HCT116 (cell line): ENCODE results near the gene CCDC106. TPM values are rescaled to one million over a fixed set of nuclear protein-coding genes. Genes with fewer than 3 reads are reported as not detected.

Experiments used
- ATAC-seq: fragments of 200-7000 bp; cut with Tn5 transposase; 2 replicates; pipeline ENCODE4 v1.9.1; 2020; ENCODE audit warnings: mild to moderate bottlenecking, moderate library complexity
- BruUV-seq: library from RNA; stranded (reverse); fragments of 400-500 nt; replicated peaks from 2 replicates; lab custom pipeline; 2021; lab: Mats Ljungman, UMichigan
- CTCF ChIA-PET: fragments of 300-600 bp; sonication (Branson Sonifier 250); formaldehyde crosslinking; loops from one replicate; lab custom pipeline; 2021; ENCODE audit warnings: antibody characterized with exemption; lab: Charles Lee
- POLR2A ChIA-PET: fragments of 300-600, 350-600 bp; sonication (Branson Sonifier 250); formaldehyde crosslinking; loops from one replicate; lab custom pipeline; 2021; ENCODE audit warnings: antibody characterized with exemption; lab: Charles Lee
- RAD21 ChIA-PET, 2 experiments: fragments of 300-600 bp; sonication (Branson Sonifier 250); formaldehyde crosslinking; loops; one replicate each; lab custom pipeline; 2023; ENCODE audit warnings: low total read pairs in 2 of 2; ENCODE audit not compliant: uncharacterized antibody in 2 of 2, unreplicated experiment in 2 of 2, low non-redundant PET in 1 of 2; lab: Charles Lee
- DNase-seq: peaks from one replicate; pipeline ENCODE4 v3.0.0-alpha.2; 2010; ENCODE audit warnings: low read depth, low spot score
- H2AFZ ChIP-seq: fragments of 200-600 bp; shearing (Covaris generic), sonication (generic); 2 replicates; pipeline ENCODE4 v1.6.1; 2017; ENCODE audit warnings: low read depth, mixed run types, mixed read lengths, antibody characterized with exemption, low read length; ENCODE audit not compliant: poor library complexity, severe bottlenecking
- H3K27ac ChIP-seq: 2 replicates; pipeline ENCODE4 v1.5.1; 2012; ENCODE audit warnings: low read depth, low read length
- H3K27me3 ChIP-seq: fragments of 200-600 bp; sonication (generic); 2 replicates; pipeline ENCODE4 v1.6.1; 2016; ENCODE audit warnings: mixed run types, low read length, mixed read lengths; ENCODE audit not compliant: insufficient read depth
- H3K36me3 ChIP-seq, 2 experiments: fragments of 200-500 bp in 1 of 2; fragments of 200-600 bp in 1 of 2; sonication (Bioruptor generic) in 1 of 2; sonication (generic) in 1 of 2; 2 replicates each; pipeline versions ENCODE4 v1.5.1 to v1.6.1; 2014 to 2016; ENCODE audit warnings: low read length in 2 of 2, inconsistent platforms in 1 of 2, mixed read lengths in 1 of 2, mixed run types in 1 of 2; ENCODE audit not compliant: insufficient read depth in 2 of 2, control insufficient read depth in 1 of 2
- H3K4me1 ChIP-seq, 2 experiments: fragments of 200-600 bp in 1 of 2; sonication (generic) in 1 of 2; 2 replicates each; pipeline versions ENCODE4 v1.5.1 to v1.6.1; 2012 to 2017; ENCODE audit warnings: low read length in 2 of 2, inconsistent platforms in 1 of 2, mild to moderate bottlenecking in 1 of 2, mixed read lengths in 1 of 2, mixed run types in 1 of 2, moderate library complexity in 1 of 2; ENCODE audit not compliant: insufficient read depth in 2 of 2, control insufficient read depth in 1 of 2
- H3K4me2 ChIP-seq: fragments of 200-600 bp; sonication (generic); 2 replicates; pipeline ENCODE4 v1.6.1; 2017; ENCODE audit warnings: mixed run types, low read length, mixed read lengths
- H3K4me3 ChIP-seq, 2 experiments: fragments of 200-600 bp in 1 of 2; sonication (generic) in 1 of 2; replicated peaks in 1 of 2; 2 replicates each; pipeline ENCODE4 v1.5.1; 2011 to 2016; ENCODE audit warnings: low read length in 2 of 2, control low read depth in 1 of 2, low read depth in 1 of 2, mild to moderate bottlenecking in 1 of 2, mixed read lengths in 1 of 2, mixed run types in 1 of 2
- H3K79me2 ChIP-seq: fragments of 200-600 bp; sonication (generic); 2 replicates; pipeline ENCODE4 v1.6.1; 2017; ENCODE audit warnings: mild to moderate bottlenecking, mixed run types, low read length, moderate library complexity, mixed read lengths; ENCODE audit not compliant: insufficient read depth
- H3K9ac ChIP-seq: fragments of 200-600 bp; sonication (generic); 2 replicates; pipeline ENCODE4 v1.6.1; 2016; ENCODE audit warnings: low read length, mixed read lengths
- H3K9me2 ChIP-seq: fragments of 200-600 bp; sonication (generic), shearing (Covaris generic); 2 replicates; pipeline ENCODE4 v1.6.1; 2017; ENCODE audit warnings: mixed run types, mild to moderate bottlenecking, moderate library complexity; ENCODE audit not compliant: insufficient read depth
- H3K9me3 ChIP-seq, 2 experiments: fragments of 200-500 bp in 1 of 2; fragments of 200-600 bp in 1 of 2; sonication (Bioruptor generic) in 1 of 2; sonication (generic) in 1 of 2; 2 replicates each; pipeline ENCODE4 v1.6.1; 2014 to 2017; ENCODE audit warnings: low read length in 2 of 2, mixed read lengths in 2 of 2, inconsistent platforms in 1 of 2, low read depth in 1 of 2, mild to moderate bottlenecking in 1 of 2, mixed run types in 1 of 2, moderate library complexity in 1 of 2; ENCODE audit not compliant: control insufficient read depth in 1 of 2, insufficient read depth in 1 of 2
- H4K20me1 ChIP-seq: fragments of 200-600 bp; sonication (generic), shearing (Covaris generic); 2 replicates; pipeline ENCODE4 v1.6.1; 2017; ENCODE audit warnings: mixed run types, mild to moderate bottlenecking, moderate library complexity; ENCODE audit not compliant: insufficient read depth
- CBX3 ChIP-seq: IDR thresholded peaks from 2 replicates; pipeline ENCODE4 v1.6.1; 2012; ENCODE audit warnings: low read depth
- EZH2 ChIP-seq: fragments of 200-600 bp; sonication (generic); IDR thresholded peaks from 2 replicates; pipeline ENCODE4 v1.6.1; 2017; ENCODE audit warnings: antibody characterized with exemption, mixed run types
- EZH2phosphoT487 ChIP-seq: fragments of 200-600 bp; IDR thresholded peaks from 2 replicates; pipeline ENCODE4 v1.6.1; 2018; ENCODE audit warnings: antibody characterized with exemption, borderline replicate concordance
- SRF ChIP-seq: IDR thresholded peaks from 2 replicates; pipeline ENCODE4 v1.6.1; 2012; ENCODE audit warnings: low read depth
- YY1 ChIP-seq: IDR thresholded peaks from 2 replicates; pipeline ENCODE4 v1.6.1; 2011; ENCODE audit warnings: low read length, low read depth, moderate library complexity, mild to moderate bottlenecking; ENCODE audit not compliant: insufficient replicate concordance; ENCODE audit errors: extremely low read depth
- ZNF274 ChIP-seq: fragments of 200-500 bp; sonication (Bioruptor generic); IDR thresholded peaks from 2 replicates; pipeline ENCODE4 v1.6.1; 2014; ENCODE audit warnings: mild to moderate bottlenecking, low read depth, low read length, inconsistent platforms
- intact Hi-C: fragments of 100-400 bp; cut with micrococcal nuclease; formaldehyde crosslinking; loops from 2 replicates; pipeline ENCODE4 v1.10.0; 2022
- total RNA-seq: library from RNA; stranded (reverse); gene quantifications from one replicate; pipeline ENCODE4 v1.2.1, GENCODE V29; 2021; ENCODE audit not compliant: unreplicated experiment
- TF ChIP-seq, protein P1 (sequence below): IDR thresholded peaks from 2 replicates; pipeline ENCODE4 v1.6.1; 2012
- TF ChIP-seq, protein P2 (sequence below): IDR thresholded peaks from 2 replicates; pipeline ENCODE4 v1.6.1; 2011; ENCODE audit warnings: mild to moderate bottlenecking, low read length, moderate library complexity; ENCODE audit not compliant: insufficient replicate concordance; ENCODE audit errors: extremely low read depth

Gene CCDC106
- total RNA-seq, 1 experiment from 2014 or later = 1.0 TPM

DNA sequence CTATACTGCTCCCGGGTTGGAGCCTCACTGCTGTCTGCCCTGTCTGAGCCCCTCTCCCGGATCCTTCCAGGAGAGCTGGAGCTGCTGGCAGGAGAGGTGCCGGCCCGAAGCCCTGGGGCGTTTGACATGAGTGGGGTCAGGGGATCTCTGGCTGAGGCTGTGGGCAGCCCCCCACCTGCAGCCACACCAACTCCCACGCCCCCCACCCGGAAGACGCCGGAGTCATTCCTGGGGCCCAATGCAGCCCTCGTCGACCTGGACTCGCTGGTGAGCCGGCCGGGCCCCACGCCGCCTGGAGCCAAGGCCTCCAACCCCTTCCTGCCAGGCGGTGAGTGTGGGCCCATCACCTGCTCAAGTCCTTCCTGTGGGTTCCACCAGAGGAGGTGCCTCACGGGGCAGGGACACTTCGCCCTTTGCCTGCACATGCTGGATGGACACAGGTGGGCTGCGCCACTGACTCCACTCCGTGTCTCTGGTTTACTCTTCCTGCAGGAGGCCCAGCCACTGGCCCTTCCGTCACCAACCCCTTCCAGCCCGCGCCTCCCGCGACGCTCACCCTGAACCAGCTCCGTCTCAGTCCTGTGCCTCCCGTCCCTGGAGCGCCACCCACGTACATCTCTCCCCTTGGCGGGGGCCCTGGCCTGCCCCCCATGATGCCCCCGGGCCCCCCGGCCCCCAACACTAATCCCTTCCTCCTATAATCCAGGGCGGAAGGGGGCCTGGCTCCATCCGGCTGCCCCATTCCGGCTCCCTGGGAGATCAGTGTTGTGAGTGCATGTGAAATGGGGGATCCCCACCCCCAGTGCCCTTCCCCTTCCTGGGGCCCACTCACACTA, 46.9 kb downstream of the CCDC106 start (continued):
- TF ChIP-seq EZH2phosphoT487 (no peak), SRF (no peak), CBX3 (no peak), YY1 (no peak)
- TF ChIP-seq, protein P1, sequence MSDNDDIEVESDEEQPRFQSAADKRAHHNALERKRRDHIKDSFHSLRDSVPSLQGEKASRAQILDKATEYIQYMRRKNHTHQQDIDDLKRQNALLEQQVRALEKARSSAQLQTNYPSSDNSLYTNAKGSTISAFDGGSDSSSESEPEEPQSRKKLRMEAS = no peak

DNA sequence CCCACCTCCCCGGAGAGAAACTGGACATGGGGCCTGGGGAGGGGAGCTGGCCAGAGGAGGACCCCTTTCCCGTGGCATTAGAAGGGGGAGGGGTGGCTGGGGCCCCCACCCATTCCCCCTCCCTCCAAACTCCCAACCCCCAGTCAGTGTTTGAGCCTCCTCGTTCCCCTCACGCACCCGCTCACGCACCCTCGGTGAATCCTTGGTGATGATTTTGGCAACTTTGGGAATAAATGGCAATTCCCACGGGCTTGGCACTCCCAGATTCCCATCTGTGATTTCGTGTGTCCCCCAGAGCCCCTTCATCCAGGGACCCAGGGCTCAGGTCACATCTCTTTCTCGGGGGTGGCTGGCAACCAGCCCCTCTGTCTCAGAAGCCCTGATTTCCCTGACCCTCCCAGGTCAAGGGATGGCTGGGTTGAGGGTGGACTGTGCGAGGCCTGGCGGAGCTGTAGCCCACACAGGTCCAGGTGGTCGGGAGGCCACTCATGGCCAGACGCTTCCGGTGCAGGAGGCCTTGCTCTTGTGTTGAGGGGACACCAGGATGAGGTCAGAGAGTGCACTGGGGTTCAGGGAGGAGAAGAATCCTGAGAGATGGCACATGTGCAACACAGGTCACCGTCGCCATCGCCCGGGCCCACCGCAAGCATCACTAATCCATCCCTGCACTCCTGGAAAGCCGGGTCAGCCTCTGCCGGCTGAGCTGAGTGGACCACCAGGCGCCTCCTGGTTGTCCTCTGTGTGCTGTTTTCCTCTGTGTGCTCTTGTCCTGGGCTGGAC, 47.7 kb downstream of the CCDC106 start:
- no peaks in the 10 kb centered on the region for H3K27me3 ChIP-seq
- TSS peak; percentile 22 for BruUV-seq
- H3K79me2 ChIP-seq = no peaks in the 10 kb centered on the region
- RAD21 ChIA-PET = no interaction called here
- no peaks in the 10 kb centered on the region for H3K4me1 ChIP-seq
- no peak for DNase-seq
- peaks cover 27 to 29% of the 10 kb centered on the region in 2 experiments; a peak in 3 of 4 replicates for H3K36me3 ChIP-seq
- H3K4me3 ChIP-seq = no peak overlapping the region
- TF ChIP-seq, protein P2, sequence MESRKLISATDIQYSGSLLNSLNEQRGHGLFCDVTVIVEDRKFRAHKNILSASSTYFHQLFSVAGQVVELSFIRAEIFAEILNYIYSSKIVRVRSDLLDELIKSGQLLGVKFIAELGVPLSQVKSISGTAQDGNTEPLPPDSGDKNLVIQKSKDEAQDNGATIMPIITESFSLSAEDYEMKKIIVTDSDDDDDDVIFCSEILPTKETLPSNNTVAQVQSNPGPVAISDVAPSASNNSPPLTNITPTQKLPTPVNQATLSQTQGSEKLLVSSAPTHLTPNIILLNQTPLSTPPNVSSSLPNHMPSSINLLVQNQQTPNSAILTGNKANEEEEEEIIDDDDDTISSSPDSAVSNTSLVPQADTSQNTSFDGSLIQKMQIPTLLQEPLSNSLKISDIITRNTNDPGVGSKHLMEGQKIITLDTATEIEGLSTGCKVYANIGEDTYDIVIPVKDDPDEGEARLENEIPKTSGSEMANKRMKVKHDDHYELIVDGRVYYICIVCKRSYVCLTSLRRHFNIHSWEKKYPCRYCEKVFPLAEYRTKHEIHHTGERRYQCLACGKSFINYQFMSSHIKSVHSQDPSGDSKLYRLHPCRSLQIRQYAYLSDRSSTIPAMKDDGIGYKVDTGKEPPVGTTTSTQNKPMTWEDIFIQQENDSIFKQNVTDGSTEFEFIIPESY = no peak
- no peak for TF ChIP-seq ZNF274
- no peak for TF ChIP-seq EZH2
- TF ChIP-seq, all 23 proteins: peak for 0
- H3K9me2 ChIP-seq = no peaks in the 10 kb centered on the region
- no peaks in the 10 kb centered on the region for H4K20me1 ChIP-seq
- no peak overlapping the region for H2AFZ ChIP-seq
- no peaks in the 10 kb centered on the region for H3K9me3 ChIP-seq
- intact Hi-C loops = no loop called here
- no peak overlapping the region for H3K4me2 ChIP-seq
- POLR2A ChIA-PET = no interaction called here
- ATAC-seq = no peak
- CTCF ChIA-PET = no interaction called here
- H3K27ac ChIP-seq = no peak overlapping the region
- H3K9ac ChIP-seq = no peak overlapping the region
